Activated T-helper 1 cell treated with anti-CD3 and anti-CD28 coated beads, Interleukin-12 subunit alpha, Interleukin-12 subunit beta, Interleukin-2, Interleukin-4 antibody, amounts not matched to agents 30 ng/mL and 10 ng/mL and 1 ng/mL, durations not matched to agents 14 hours and 24 hours and 36 hours (primary cell): ENCODE data around the gene SPRING1. TPM values are rescaled to one million over a fixed set of nuclear protein-coding genes. Genes with fewer than 3 reads are reported as not detected.

Source experiments
- DNase-seq: peaks from one replicate; pipeline ENCODE4 v3.0.0; 2021; ENCODE audit warnings: low spot score
- H3K27ac Mint-ChIP-seq: one replicate; pipeline ENCODE4 v1.8.0; 2021; ENCODE audit warnings: mild to moderate bottlenecking, mixed read lengths
- H3K27me3 Mint-ChIP-seq: one replicate; pipeline ENCODE4 v1.8.0; 2022; ENCODE audit warnings: mild to moderate bottlenecking, moderate library complexity, mixed read lengths; ENCODE audit not compliant: insufficient read depth
- H3K36me3 Mint-ChIP-seq: one replicate; pipeline ENCODE4 v1.8.0; 2021; ENCODE audit warnings: low read depth, mixed read lengths
- H3K4me1 Mint-ChIP-seq: one replicate; pipeline ENCODE4 v1.8.0; 2021; ENCODE audit warnings: low read depth, mixed read lengths
- H3K4me3 Mint-ChIP-seq: one replicate; pipeline ENCODE4 v1.8.0; 2021; ENCODE audit warnings: mild to moderate bottlenecking, moderate library complexity, mixed read lengths
- H3K9me3 Mint-ChIP-seq: one replicate; pipeline ENCODE4 v1.8.0; 2021; ENCODE audit warnings: mixed read lengths
- intact Hi-C: fragments of 100-400 bp; cut with micrococcal nuclease; formaldehyde crosslinking; loops from one replicate; pipeline ENCODE4 v1.15.1; 2024
- total RNA-seq: library from RNA; stranded (reverse); gene quantifications from 2 replicates; pipeline ENCODE4 v1.2.3, GENCODE V29; 2022

The SPRING1 gene
- total RNA-seq, 1 donor from 2014 or later, result 31.0 TPM

GRCh38 chr12:116712458-116713303 is 25.2 kb downstream of the SPRING1 start:
- Mint-ChIP-seq H3K36me3 (peaks cover 18% of the 10 kb centered on the region), H3K27ac (no peak overlapping the region)

GRCh38 chr12:116710370-116711150 is 27.3 kb downstream of the SPRING1 start:
- no peak overlapping the region for H3K4me3 Mint-ChIP-seq
- no peak overlapping the region for H3K27ac Mint-ChIP-seq
- no peak for DNase-seq
- H3K27me3 Mint-ChIP-seq, result peaks cover 13% of the 10 kb centered on the region
- intact Hi-C loops, result no loop called here
- no peaks in the 10 kb centered on the region for H3K9me3 Mint-ChIP-seq
- H3K36me3 Mint-ChIP-seq, result peaks cover 5% of the 10 kb centered on the region
- peaks cover 11% of the 10 kb centered on the region for H3K4me1 Mint-ChIP-seq

More at GRCh38 chr12:116712458-116713303, 25.2 kb downstream of the SPRING1 start:
- peaks cover 9% of the 10 kb centered on the region for H3K27me3 Mint-ChIP-seq
- H3K4me1 Mint-ChIP-seq, result peaks cover 11% of the 10 kb centered on the region
- DNase-seq, result no peak
- no peaks in the 10 kb centered on the region for H3K9me3 Mint-ChIP-seq
- H3K4me3 Mint-ChIP-seq, result no peak overlapping the region
- intact Hi-C loops, result no loop called here

DNA sequence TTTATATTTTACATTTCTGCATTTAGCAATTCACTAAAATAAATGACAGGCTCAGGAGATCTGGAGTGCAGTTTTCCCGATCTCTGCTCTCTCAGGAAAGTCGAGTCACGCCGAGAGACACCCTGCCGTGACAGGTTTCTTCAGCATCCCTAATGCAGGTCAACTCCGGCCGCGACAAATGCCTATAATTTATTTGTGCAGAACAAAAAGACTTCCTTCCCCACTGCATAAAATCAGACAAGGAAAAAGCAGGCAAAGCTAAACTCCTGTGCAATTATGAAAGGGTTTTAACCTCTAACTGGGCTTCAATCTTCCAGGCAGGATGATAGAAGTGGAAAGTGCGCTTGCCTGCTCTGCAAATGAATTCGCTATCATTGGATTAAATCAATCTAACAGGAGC is 28.1 kb downstream of the SPRING1 start:
- peaks cover 11% of the 10 kb centered on the region for H3K4me1 Mint-ChIP-seq
- no peaks in the 10 kb centered on the region for H3K9me3 Mint-ChIP-seq
- peaks cover 13% of the 10 kb centered on the region for H3K27me3 Mint-ChIP-seq
- peaks cover 5% of the 10 kb centered on the region for H3K36me3 Mint-ChIP-seq
- no peak overlapping the region for H3K4me3 Mint-ChIP-seq
- intact Hi-C loops, result loop anchor here (2.0 to 10.0 kb wide), 2 partner anchors 565 to 711 kb away; no protein-coding TSS in a partner anchor
- H3K27ac Mint-ChIP-seq, result no peak overlapping the region
- DNase-seq, result no peak

DNA sequence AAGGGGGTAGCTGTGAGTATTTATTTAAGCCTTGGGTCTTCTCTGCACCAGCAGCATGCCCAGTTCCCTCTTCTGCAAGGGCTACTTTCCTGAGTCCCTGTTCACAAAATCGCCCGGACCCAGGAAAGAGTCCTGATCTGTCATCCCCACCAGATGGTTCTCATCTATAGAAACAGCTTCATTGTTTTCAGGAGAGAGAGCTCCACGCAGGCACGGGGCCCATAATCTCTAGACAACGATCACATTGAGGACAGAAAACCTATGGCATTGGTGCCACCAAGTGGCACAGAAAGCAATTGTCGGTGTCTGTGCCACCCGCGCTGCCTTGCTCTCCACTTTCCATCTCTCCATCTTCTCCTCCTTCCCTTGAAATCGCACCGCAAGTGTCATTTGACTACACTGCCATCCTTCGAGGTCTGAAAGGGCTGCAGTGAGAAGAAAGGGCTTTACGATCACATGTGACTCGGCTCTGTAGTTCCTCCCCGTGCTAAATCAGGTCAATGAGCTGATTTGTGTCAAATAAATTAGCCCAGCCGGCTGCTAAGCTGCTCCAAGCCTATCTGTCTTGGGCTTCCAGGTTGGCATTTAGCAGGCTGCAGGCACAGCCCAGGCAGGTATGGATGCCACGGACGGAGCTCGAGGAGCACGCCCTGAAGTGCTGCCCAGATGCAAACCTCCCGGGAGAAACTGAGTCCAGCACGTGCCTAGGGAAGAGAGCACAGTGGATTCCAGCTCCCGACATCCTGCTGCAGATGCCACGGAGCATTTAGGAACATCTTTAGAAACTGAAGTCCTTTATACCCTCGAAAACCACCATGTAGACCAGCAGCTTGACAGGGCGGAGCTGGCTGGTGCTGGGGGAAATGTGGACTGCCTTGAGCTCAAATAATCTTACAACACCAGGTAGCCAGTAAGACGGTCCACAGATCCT is 28.8 kb downstream of the SPRING1 start:
- H3K27me3 Mint-ChIP-seq, result peaks cover 13% of the 10 kb centered on the region

GRCh38 chr12:116707751-116708150 is 30.1 kb downstream of the SPRING1 start:
- peaks cover 16% of the 10 kb centered on the region for H3K4me1 Mint-ChIP-seq
- intact Hi-C loops, result loop anchor here (2.0 to 10.0 kb wide), 2 partner anchors 563 to 709 kb away; no protein-coding TSS in a partner anchor
- H3K27me3 Mint-ChIP-seq, result peaks cover 13% of the 10 kb centered on the region
- no peaks in the 10 kb centered on the region for H3K9me3 Mint-ChIP-seq
- DNase-seq, result no peak
- H3K27ac Mint-ChIP-seq, result no peak overlapping the region
- H3K4me3 Mint-ChIP-seq, result no peak overlapping the region
- H3K36me3 Mint-ChIP-seq, result peaks cover 5% of the 10 kb centered on the region

More for the DNA sequence above, 28.8 kb downstream of the SPRING1 start:
- Mint-ChIP-seq H3K4me1 (peaks cover 11% of the 10 kb centered on the region), H3K27ac (no peak overlapping the region), H3K4me3 (no peak overlapping the region), H3K9me3 (no peaks in the 10 kb centered on the region), H3K36me3 (peaks cover 5% of the 10 kb centered on the region)
- intact Hi-C loops, result loop anchor here (2.0 to 10.0 kb wide), 2 partner anchors 564 to 710 kb away; no protein-coding TSS in a partner anchor
- peak; percentile 14 for DNase-seq

GRCh38 chr12:116703214-116703795 is 34.6 kb downstream of the SPRING1 start:
- H3K36me3 Mint-ChIP-seq, result no peaks in the 10 kb centered on the region

GRCh38 chr12:116701432-116701831 is 36.4 kb downstream of the SPRING1 start:
- intact Hi-C loops, result loop anchor here (10.0 kb wide), 1 partner anchor 557 kb away; no protein-coding TSS in a partner anchor
- peaks cover 2% of the 10 kb centered on the region for H3K27me3 Mint-ChIP-seq
- no peak overlapping the region for H3K4me3 Mint-ChIP-seq
- no peaks in the 10 kb centered on the region for H3K36me3 Mint-ChIP-seq
- no peak overlapping the region for H3K27ac Mint-ChIP-seq
- DNase-seq, result no peak
- peaks cover 5% of the 10 kb centered on the region for H3K4me1 Mint-ChIP-seq
- H3K9me3 Mint-ChIP-seq, result no peaks in the 10 kb centered on the region

More at GRCh38 chr12:116703214-116703795, 34.6 kb downstream of the SPRING1 start:
- Mint-ChIP-seq H3K4me1 (peaks cover 5% of the 10 kb centered on the region), H3K27me3 (peaks cover 4% of the 10 kb centered on the region), H3K27ac (no peak overlapping the region), H3K4me3 (no peak overlapping the region), H3K9me3 (no peaks in the 10 kb centered on the region)
- intact Hi-C loops, result loop anchor here (1.0 to 10.0 kb wide), 5 partner anchors 179 to 559 kb away; no protein-coding TSS in a partner anchor
- DNase-seq, result peak; percentile 47

DNA sequence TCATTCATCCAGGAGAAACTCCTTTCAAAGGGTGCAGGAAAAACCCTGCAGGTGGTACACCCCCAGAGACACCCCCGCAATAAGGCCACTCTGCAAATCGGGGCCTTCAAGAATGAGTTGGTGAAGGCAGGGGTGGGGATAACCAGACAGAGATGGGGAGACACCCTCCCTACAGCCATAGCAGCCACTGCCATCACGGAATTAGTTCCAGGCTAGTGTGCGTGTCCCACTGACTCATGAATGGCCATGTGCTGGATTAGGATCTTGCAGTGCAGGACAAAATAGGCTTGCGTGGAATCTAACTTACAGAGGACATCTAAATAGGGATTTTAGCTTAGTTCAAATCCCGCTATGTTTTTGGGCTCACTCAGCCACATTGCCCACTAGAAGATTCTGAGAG is 37.8 kb downstream of the SPRING1 start:
- peaks cover 8% of the 10 kb centered on the region for H3K4me1 Mint-ChIP-seq
- intact Hi-C loops, result loop anchor here (10.0 kb wide), 1 partner anchor 555 kb away; no protein-coding TSS in a partner anchor
- no peaks in the 10 kb centered on the region for H3K36me3 Mint-ChIP-seq
- H3K9me3 Mint-ChIP-seq, result no peaks in the 10 kb centered on the region
- DNase-seq, result no peak
- no peak overlapping the region for H3K4me3 Mint-ChIP-seq
- no peak overlapping the region for H3K27ac Mint-ChIP-seq
- H3K27me3 Mint-ChIP-seq, result peaks cover 3% of the 10 kb centered on the region

GRCh38 chr12:116698554-116699075 is 39.3 kb downstream of the SPRING1 start:
- H3K4me3 Mint-ChIP-seq, result no peak overlapping the region
- no peaks in the 10 kb centered on the region for H3K9me3 Mint-ChIP-seq
- no peak for DNase-seq
- intact Hi-C loops, result no loop called here
- peaks cover 12% of the 10 kb centered on the region for H3K4me1 Mint-ChIP-seq
- no peaks in the 10 kb centered on the region for H3K36me3 Mint-ChIP-seq
- no peak overlapping the region for H3K27ac Mint-ChIP-seq
- peaks cover 15% of the 10 kb centered on the region for H3K27me3 Mint-ChIP-seq

DNA sequence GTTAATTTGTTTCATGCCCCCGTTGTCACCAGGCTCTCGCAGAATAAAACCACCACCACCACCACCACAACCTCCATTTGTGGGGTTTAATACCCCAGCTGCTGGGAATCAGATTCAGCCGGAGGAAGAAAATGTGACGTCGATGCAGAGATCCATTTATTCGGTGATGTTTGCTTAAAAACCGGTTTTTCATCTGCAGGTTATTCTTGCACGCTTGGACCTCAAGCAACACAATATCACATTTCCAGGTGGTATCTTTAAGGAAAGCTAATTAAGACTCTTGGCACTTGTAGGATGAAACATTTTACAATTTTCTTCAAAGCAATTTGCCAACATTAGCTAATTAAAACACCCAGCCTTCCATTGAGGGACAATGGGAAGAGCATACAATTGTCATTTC is 39.8 kb downstream of the SPRING1 start:
- Mint-ChIP-seq H3K36me3 (no peaks in the 10 kb centered on the region), H3K4me1 (peaks cover 11% of the 10 kb centered on the region), H3K27me3 (peaks cover 18% of the 10 kb centered on the region), H3K9me3 (no peaks in the 10 kb centered on the region), H3K27ac (no peak overlapping the region), H3K4me3 (no peak overlapping the region)
- no peak for DNase-seq
- intact Hi-C loops, result no loop called here

DNA sequence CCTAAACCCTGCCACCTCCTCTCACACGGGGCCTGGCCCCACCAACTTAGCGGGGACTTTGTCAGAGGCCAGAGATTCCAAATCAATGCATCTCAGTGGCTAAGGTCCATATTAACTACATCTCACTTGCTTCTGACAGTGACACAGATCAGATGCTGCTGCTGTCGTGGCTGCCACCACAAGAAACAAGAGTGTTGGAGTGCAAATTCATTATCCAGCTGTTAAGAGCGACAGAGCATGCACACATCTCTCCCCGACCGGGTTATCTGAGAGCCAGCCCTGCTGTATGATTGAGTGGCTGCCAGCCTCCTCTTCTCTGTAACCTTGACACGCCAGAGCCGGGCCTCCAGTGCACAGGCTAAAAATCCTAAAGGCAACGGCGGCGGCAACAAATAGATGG is 40.2 kb downstream of the SPRING1 start:
- Mint-ChIP-seq H3K4me3 (no peak overlapping the region), H3K4me1 (peaks cover 15% of the 10 kb centered on the region), H3K36me3 (no peaks in the 10 kb centered on the region), H3K27me3 (peaks cover 18% of the 10 kb centered on the region), H3K9me3 (no peaks in the 10 kb centered on the region), H3K27ac (no peak overlapping the region)
- intact Hi-C loops, result no loop called here
- no peak for DNase-seq
